Measurements from ENCODE around the gene PTPRN2.

PTPRN2 gene

GRCh38 chr7:158245724-158246041 lies 341.9 kb downstream of the PTPRN2 start:
- in situ Hi-C loops (cut with HindIII; ENCODE audit: low pct_ligation_motif_present, low pct_unique_long_range_greater_than_20kb, low sequenced_read_pairs), result no loop called here
- DNase-seq, result no peak

DNA sequence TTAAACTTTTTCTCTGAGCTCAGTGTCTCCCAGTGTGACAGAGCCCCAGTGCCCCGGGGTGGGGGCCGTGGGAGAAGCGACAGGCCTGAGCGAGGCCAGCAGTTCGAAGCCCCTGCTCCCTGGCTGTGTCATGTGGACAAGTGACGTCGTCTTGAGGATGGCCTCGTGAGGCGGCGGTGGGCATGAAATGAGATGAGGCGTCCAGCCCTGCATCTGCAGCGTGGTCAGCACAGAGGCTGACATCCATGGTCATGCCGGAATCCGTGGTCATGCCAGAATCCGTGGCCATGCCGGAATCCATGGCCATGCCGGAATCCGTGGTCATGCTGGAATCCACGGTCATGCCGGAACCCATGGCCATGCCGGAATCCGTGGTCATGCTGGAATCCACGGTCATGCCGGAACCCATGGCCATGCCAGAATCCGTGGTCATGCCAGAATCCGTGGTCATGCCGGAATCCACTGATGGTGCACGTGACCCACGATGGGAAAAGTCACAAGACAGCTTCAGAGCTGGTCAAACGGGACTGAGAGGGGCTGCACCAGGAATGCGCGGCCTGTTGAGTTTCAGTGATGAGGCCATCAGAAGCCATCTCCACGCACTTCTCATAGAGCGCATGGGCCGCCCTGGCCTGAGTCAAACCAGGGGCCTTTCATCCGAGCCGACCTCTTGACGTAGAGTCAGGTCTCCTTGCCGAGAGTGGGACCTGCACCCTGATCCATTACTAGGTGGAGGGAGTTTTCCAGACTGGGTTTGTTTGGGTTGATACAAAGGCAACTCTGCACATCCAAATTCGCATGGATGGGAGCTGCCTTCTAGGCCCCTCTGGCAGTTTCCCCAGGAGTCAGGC lies 342.5 kb downstream of the PTPRN2 start:
- in situ Hi-C loops (cut with HindIII; ENCODE audit: low pct_ligation_motif_present, low pct_unique_long_range_greater_than_20kb, low sequenced_read_pairs), result no loop called here
- DNase-seq, result no peak

DNA sequence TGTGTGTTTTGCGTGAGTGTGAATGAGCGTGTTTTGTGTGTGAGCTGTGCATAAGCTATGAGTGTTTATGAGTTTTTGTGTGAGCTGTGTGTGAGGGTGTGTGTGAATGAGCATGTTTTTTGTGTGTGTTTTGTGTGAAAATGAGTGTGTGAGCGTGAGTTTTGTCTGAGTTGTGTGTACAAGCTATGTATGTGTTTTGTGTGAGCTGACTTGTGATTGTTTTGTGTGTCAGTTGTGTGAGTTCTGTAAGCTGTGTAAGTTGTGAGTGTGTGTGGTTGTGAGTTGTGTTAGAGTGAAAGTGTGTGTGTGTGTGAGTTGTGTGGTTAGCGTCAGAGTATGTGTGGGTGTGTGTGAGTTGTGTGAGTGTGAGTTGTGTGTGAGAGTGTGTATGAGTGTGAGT lies 343.2 kb downstream of the PTPRN2 start:
- in situ Hi-C loops (cut with HindIII; ENCODE audit: low pct_ligation_motif_present, low pct_unique_long_range_greater_than_20kb, low sequenced_read_pairs), result no loop called here
- DNase-seq, result no peak

- DNase-seq, result no peak
- in situ Hi-C loops (cut with HindIII; ENCODE audit: low pct_ligation_motif_present, low pct_unique_long_range_greater_than_20kb, low sequenced_read_pairs), result no loop called here
Observed at GRCh38 chr7:158241919-158242318, 345.7 kb downstream of the PTPRN2 start.

DNA sequence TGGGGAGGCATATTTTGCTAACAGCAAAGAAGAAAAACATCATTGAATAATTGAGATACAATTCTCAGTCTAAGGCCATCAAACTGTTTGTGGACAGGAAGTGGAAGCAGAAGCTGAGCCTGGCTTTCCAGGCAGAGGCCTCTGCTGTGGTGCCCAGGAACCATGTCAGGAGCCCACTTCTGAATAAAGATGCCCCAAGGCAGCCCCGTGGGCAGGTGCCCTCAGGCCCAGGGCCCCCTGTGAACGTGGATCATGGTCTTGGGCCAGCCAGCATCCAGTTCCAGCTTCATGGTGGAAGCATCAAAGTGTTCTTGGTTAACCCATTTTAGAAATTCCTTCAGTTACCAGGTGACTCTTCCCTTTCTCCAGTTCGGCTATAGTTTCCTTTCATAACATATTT lies 346.8 kb downstream of the PTPRN2 start:
- in situ Hi-C loops (cut with HindIII; ENCODE audit: low pct_ligation_motif_present, low pct_unique_long_range_greater_than_20kb, low sequenced_read_pairs), result no loop called here
- DNase-seq, result no peak

DNA sequence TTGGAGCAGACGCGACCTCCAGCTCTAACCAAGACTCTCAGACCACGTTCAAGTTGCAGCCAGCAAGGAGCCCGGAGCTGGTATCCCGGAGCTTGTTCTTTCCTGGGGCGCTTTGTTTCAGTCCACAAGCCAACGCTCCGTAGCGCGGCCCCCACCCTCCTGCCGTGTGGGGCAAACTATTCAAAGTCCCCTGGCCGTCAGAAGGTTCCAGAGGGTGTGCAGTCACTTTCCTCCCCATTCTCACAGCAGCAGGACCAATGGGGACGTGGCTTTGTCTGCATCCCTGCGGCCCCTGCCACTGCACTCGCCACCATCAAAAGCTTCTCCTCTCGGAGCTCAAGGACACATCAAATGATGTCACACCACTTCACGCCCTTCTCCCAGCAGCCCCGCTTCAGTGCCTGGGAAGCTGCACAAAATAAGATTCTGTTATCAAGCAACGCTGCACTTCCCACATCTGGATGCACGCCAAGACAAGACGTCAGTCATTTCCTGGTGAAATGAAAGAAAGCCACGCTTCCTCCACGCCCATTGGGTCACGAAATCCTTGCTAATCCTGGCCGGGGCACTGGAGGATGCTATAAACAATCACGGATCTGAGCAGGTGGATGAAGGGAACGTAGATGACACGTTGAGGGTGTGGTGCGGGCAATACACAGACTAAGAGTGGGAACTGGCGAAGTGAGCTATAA lies 348.2 kb downstream of the PTPRN2 start:
- in situ Hi-C loops (cut with HindIII; ENCODE audit: low pct_ligation_motif_present, low pct_unique_long_range_greater_than_20kb, low sequenced_read_pairs), result no loop called here
- DNase-seq, result no peak

- in situ Hi-C loops (cut with HindIII; ENCODE audit: low pct_ligation_motif_present, low pct_unique_long_range_greater_than_20kb, low sequenced_read_pairs), result no loop called here
- DNase-seq, result no peak
Observed at GRCh38 chr7:158238616-158239289, 348.9 kb downstream of the PTPRN2 start.

- in situ Hi-C loops (cut with HindIII; ENCODE audit: low pct_ligation_motif_present, low pct_unique_long_range_greater_than_20kb, low sequenced_read_pairs), result no loop called here
- no peak for DNase-seq
Observed at GRCh38 chr7:158237672-158238335, 349.8 kb downstream of the PTPRN2 start.

DNA sequence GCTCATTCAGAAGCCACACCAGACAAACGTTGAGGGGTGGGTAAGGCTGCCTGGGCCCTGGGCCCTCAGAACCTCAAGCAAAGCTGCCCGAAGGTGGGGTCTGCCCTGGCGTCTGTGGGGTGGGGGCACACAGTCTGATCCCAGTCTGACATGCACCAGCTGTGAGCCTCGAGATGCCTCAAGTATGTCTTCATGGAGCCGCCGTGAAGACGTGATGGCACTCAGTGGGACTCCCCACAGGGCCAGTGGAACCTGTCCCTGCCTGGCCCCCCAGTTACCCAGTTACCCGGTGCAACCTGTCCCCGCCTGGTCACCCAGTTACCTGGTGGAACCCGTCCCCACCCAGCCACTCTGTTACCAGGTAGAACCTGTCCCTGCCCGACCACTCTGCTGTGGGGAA lies 351.2 kb downstream of the PTPRN2 start:
- in situ Hi-C loops (cut with HindIII; ENCODE audit: low pct_ligation_motif_present, low pct_unique_long_range_greater_than_20kb, low sequenced_read_pairs), result no loop called here
- no peak for DNase-seq

- DNase-seq, result no peak
- in situ Hi-C loops (cut with HindIII; ENCODE audit: low pct_ligation_motif_present, low pct_unique_long_range_greater_than_20kb, low sequenced_read_pairs), result no loop called here
Observed at GRCh38 chr7:158235862-158236261, 351.8 kb downstream of the PTPRN2 start.

DNA sequence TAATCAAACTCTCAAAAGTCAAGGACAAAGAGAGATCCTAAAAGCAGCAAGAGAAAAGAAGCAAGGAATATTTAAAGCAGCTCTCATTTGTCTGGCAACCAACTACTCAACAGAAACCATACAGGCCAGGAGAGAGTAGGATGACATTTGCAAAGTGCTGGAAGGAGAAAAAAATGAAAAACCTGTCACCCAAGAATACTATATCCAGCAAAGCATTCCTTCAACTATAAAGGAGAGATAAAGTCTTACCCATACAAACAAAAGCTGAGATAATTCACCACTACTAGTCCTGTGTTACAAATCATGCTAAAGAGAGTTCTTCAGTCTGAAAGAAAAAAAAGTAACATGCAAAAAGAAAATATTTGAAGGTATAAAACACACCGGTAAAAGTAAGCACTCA lies 357.7 kb downstream of the PTPRN2 start:
- in situ Hi-C loops (cut with HindIII; ENCODE audit: low pct_ligation_motif_present, low pct_unique_long_range_greater_than_20kb, low sequenced_read_pairs), result no loop called here
- no peak for DNase-seq

- in situ Hi-C loops (cut with HindIII; ENCODE audit: low pct_ligation_motif_present, low pct_unique_long_range_greater_than_20kb, low sequenced_read_pairs), result no loop called here
- no peak for DNase-seq
Observed at GRCh38 chr7:158228986-158229385, 358.6 kb downstream of the PTPRN2 start.

DNA sequence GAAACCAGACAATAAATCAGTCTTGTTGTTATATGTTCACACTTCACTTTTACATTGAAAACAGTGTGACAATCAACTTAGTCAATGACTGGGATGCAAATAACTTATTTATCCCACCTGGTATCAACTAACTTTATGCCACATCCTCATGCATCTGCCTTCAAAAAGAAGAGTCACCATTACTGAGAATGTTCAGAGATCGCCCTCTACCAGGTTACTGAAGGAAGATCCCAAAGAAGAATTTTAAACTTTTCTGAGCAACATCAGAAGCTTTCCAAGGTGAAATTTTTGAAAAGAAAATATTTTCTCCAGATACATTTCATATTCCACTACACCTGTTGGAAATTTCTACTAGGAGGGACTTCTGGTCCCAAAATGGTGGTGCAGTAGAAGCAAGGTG lies 359.5 kb downstream of the PTPRN2 start:
- in situ Hi-C loops (cut with HindIII; ENCODE audit: low pct_ligation_motif_present, low pct_unique_long_range_greater_than_20kb, low sequenced_read_pairs), result no loop called here

DNA sequence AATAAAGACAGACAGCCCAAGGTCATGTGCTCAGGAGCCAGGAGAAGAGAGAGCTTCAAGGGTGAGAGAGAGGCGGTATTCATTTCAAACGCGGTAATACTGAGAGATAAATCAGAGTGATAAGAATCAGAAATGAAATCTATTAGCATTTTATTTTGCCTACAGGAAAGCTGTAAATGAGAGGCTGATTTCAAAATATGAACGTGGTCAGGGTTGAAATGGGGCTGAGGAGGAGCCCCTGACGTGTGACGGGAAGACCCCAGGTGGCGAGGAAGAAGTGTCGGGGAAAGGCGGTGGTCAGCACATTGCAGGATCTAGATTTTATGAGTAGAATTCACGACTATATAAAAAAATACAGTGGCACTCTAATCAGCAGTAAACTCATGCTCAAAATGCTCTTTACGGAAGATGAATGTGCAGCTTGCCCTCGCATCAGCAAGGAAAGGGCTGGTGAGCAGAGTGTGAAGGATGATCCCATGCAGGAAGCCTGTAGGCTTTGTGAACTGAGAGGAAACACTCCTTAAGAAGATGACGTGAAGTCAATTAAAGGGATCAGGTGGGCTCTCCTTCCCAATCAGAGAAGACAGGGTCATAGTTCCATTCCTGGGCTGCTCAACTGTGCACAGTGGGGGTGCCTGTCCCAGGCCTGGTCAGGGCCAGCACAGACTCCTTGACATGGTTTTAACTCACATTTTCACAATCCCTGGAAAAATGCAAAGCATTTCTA lies 360.2 kb downstream of the PTPRN2 start:
- DNase-seq, result no peak
- in situ Hi-C loops (cut with HindIII; ENCODE audit: low pct_ligation_motif_present, low pct_unique_long_range_greater_than_20kb, low sequenced_read_pairs), result no loop called here

More for the DNA sequence above, 359.5 kb downstream of the PTPRN2 start:
- no peak for DNase-seq

GRCh38 chr7:158216198-158216597 lies 371.4 kb downstream of the PTPRN2 start:
- no peak for DNase-seq
- in situ Hi-C loops (cut with HindIII; ENCODE audit: low pct_ligation_motif_present, low pct_unique_long_range_greater_than_20kb, low sequenced_read_pairs), result no loop called here

GRCh38 chr7:158209435-158209834 lies 378.2 kb downstream of the PTPRN2 start:
- DNase-seq, result no peak

DNA sequence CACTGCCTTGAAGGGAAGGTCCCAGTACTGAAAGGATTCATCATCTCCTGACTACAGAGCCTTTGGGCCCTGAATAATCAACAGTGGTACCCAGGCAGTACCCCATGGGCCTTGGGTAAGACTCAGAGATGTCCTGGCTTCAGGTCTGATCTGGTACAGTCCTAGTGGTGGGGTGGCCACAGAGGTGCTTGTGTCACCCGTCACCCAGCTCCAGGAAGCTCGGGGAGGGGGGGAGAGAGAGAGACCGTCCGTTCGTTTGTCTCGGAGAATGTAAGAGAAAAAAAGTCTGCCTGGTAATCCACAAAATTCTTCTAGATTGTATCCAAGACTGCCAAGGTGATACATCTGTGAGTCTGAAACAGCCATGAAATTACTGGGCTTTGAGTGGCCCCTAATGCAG lies 381.3 kb downstream of the PTPRN2 start:
- no peak for DNase-seq
- in situ Hi-C loops (cut with HindIII; ENCODE audit: low pct_ligation_motif_present, low pct_unique_long_range_greater_than_20kb, low sequenced_read_pairs), result no loop called here

More at GRCh38 chr7:158209435-158209834, 378.2 kb downstream of the PTPRN2 start:
- in situ Hi-C loops (cut with HindIII; ENCODE audit: low pct_ligation_motif_present, low pct_unique_long_range_greater_than_20kb, low sequenced_read_pairs), result no loop called here

DNA sequence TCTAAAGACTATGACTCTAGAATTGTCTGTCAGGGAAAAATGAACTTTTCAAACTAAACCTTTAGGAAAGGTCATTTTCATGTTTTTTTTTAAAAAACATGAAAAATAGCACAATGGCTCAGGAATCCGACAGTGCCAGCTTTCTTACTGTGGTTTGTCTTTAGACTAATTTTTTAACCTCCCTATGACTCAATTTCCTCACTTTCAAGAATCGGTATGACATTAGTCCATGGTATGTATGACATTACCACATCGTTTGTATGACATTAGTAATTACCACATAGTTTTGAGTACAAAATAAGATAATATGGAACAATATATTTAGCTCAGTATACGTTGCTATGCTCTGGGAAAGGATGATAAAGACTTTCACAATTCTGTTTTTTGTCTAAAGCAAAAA lies 383.2 kb downstream of the PTPRN2 start:
- in situ Hi-C loops (cut with HindIII; ENCODE audit: low pct_ligation_motif_present, low pct_unique_long_range_greater_than_20kb, low sequenced_read_pairs), result no loop called here

More for the DNA sequence above, 383.2 kb downstream of the PTPRN2 start:
- no peak for DNase-seq

Data from ACHN (cell line).